Right lobe of liver (tissue), 6 donors: ENCODE measurements around the gene SDR42E2. TPM values are rescaled to one million over a fixed set of nuclear protein-coding genes. Genes with fewer than 3 reads are reported as not detected.

Experiments
- ATAC-seq, 4 donors: fragments of 200-7000 bp; cut with Tn5 transposase; one replicate each; pipeline ENCODE4 v1.9.1; 2020; ENCODE audit warnings: mild to moderate bottlenecking in 4 of 4, moderate library complexity in 4 of 4
- DNase-seq, 3 donors: peaks; one replicate each; pipeline ENCODE4 v3.0.0-alpha.2; 2020
- H3K27ac ChIP-seq, 3 donors: fragments of 200-600 bp; one replicate each; pipeline ENCODE4 v1.8.0; 2022
- H3K27me3 ChIP-seq, 2 donors: fragments of 200-600 bp; one replicate each; pipeline ENCODE4 v1.8.0; 2022
- H3K36me3 ChIP-seq, 4 donors: fragments of 200-600 bp; sonication (generic) in 1 of 4; one replicate each; pipeline versions ENCODE4 v1.5.1 to v1.8.0; 2017 to 2022; ENCODE audit warnings: control low read depth in 1 of 4
- H3K4me1 ChIP-seq, 4 donors: fragments of 200-600 bp; sonication (generic) in 1 of 4; one replicate each; pipeline versions ENCODE4 v1.5.1 to v1.8.0; 2017 to 2022; ENCODE audit warnings: control low read depth in 1 of 4
- H3K4me3 ChIP-seq, 3 donors: fragments of 200-600 bp; one replicate each; pipeline ENCODE4 v1.8.0; 2022
- H3K9me3 ChIP-seq, 4 donors: fragments of 200-600 bp; sonication (generic) in 1 of 4; one replicate each; pipeline versions ENCODE4 v1.5.1 to v1.8.0; 2017 to 2022; ENCODE audit warnings: control low read depth in 1 of 4
- CTCF ChIP-seq, 4 donors: fragments of 200-600 bp in 3 of 4; fragments of 450-650 bp in 1 of 4; IDR thresholded peaks; one replicate each; pipeline versions ENCODE4 v1.5.1 to v1.8.0; 2016 to 2022; ENCODE audit warnings: antibody characterized with exemption in 4 of 4, mild to moderate bottlenecking in 2 of 4
- POLR2A ChIP-seq: fragments of 450-650 bp; IDR thresholded peaks from one replicate; pipeline ENCODE4 v1.6.1; 2017; ENCODE audit warnings: antibody characterized with exemption, mild to moderate bottlenecking
- WGBS: methylation state at CpG from one replicate; pipeline ENCODE4 v1.1.6; 2018; ENCODE audit warnings: low coverage, low lambda C conversion rate; ENCODE audit not compliant: insufficient coverage; ENCODE audit errors: missing lambda C conversion rate; 5-methylcytosine and 5-hydroxymethylcytosine counted together
- intact Hi-C, 2 donors: fragments of 100-400 bp; cut with DNase I; formaldehyde crosslinking; loops; one replicate each; pipeline versions ENCODE4 v1.11.2 to v1.14.1; 2022
- total RNA-seq, 6 experiments: library from RNA; depleted of rRNA in 2 of 6; stranded (reverse); fragments of >200 nt in 2 of 6; fragmentation: NEBNext Ultra II Directional in 3 of 6; extraction: Animal tissue kit (Norgen Biotek cat#: 25700) in 3 of 6; gene quantifications; one replicate each; pipeline versions ENCODE4 v1.1.0 to v1.2.4, GENCODE V29; 2016 to 2023
- donor health status: DM: no; HTN: yes; CAD: no.
- donor health status: DM: no; HTN: no; CAD: no.
- donor health status: DM: no; HTN: no; CAD: no.
- donor health status: DM: no; HTN: yes; CAD: no.
- donor health status: DM: no; HTN: yes; CAD: no.

The SDR42E2 gene
- total RNA-seq, 6 experiments from 2014 or later = not detected

- H3K9me3 ChIP-seq = no peaks in the 10 kb centered on the region
- H3K4me3 ChIP-seq = no peak overlapping the region
- no peaks in the 10 kb centered on the region for H3K4me1 ChIP-seq
- TF ChIP-seq POLR2A (no peak), CTCF (IDR thresholded peaks at IDR 0.05) (no peak)
- H3K27me3 ChIP-seq = no peaks in the 10 kb centered on the region
- 56% methylated on average over 3 of the region's 4 CpGs for WGBS
- H3K27ac ChIP-seq = no peak overlapping the region
- intact Hi-C loops = loop anchor here in 1 of 2 donors (10.0 kb wide), 1 partner anchor 72 kb away; no protein-coding TSS in a partner anchor
- no peaks in the 10 kb centered on the region for H3K36me3 ChIP-seq
- DNase-seq (no peak), ATAC-seq (no peak)
Measured at GRCh38 chr16:22213236-22213635, 50.9 kb downstream of the SDR42E2 start.

GRCh38 chr16:22213801-22214200 lies 51.5 kb downstream of the SDR42E2 start:
- 91% methylated on average over 3 of the region's 3 CpGs for WGBS
- Histone ChIP-seq H3K4me1 (no peaks in the 10 kb centered on the region), H3K36me3 (no peaks in the 10 kb centered on the region), H3K4me3 (no peak overlapping the region), H3K27me3 (no peaks in the 10 kb centered on the region), H3K27ac (no peak overlapping the region), H3K9me3 (no peaks in the 10 kb centered on the region)
- no peak for DNase-seq
- TF ChIP-seq POLR2A = no peak
- no peak for TF ChIP-seq CTCF (IDR thresholded peaks at IDR 0.05)
- intact Hi-C loops = loop anchor here in 1 of 2 donors (10.0 kb wide), 1 partner anchor 71 kb away; no protein-coding TSS in a partner anchor
- ATAC-seq = no peak

GRCh38 chr16:22214402-22214801 lies 52.1 kb downstream of the SDR42E2 start:
- Histone ChIP-seq H3K36me3 (no peaks in the 10 kb centered on the region), H3K9me3 (no peaks in the 10 kb centered on the region)
- intact Hi-C loops = loop anchor here in 1 of 2 donors (10.0 kb wide), 1 partner anchor 70 kb away; no protein-coding TSS in a partner anchor

GRCh38 chr16:22214889-22215288 lies 52.6 kb downstream of the SDR42E2 start:
- H3K4me1 ChIP-seq = no peaks in the 10 kb centered on the region
- no peaks in the 10 kb centered on the region for H3K36me3 ChIP-seq
- no peak overlapping the region for H3K4me3 ChIP-seq
- H3K27ac ChIP-seq = no peak overlapping the region
- DNase-seq (no peak), ATAC-seq (no peak)
- 100% methylated on average over 1 of the region's 3 CpGs for WGBS
- intact Hi-C loops = loop anchor here in 1 of 2 donors (10.0 kb wide), 1 partner anchor 70 kb away; no protein-coding TSS in a partner anchor
- H3K27me3 ChIP-seq = no peaks in the 10 kb centered on the region
- no peaks in the 10 kb centered on the region for H3K9me3 ChIP-seq
- TF ChIP-seq CTCF (IDR thresholded peaks at IDR 0.05) = no peak
- TF ChIP-seq POLR2A = no peak

More at GRCh38 chr16:22214402-22214801, 52.1 kb downstream of the SDR42E2 start:
- TF ChIP-seq CTCF (IDR thresholded peaks at IDR 0.05) (no peak), POLR2A (no peak)
- DNase-seq = no peak
- Histone ChIP-seq H3K4me1 (no peaks in the 10 kb centered on the region), H3K27me3 (no peaks in the 10 kb centered on the region), H3K4me3 (no peak overlapping the region), H3K27ac (no peak overlapping the region)
- ATAC-seq = no peak
- 97% methylated on average over 2 of the region's 2 CpGs for WGBS
